ENCODE results near the gene IFT52.

- no peak for TF ChIP-seq CTCF (IDR thresholded peaks at IDR 0.05)
- TF ChIP-seq POLR2A (IDR thresholded peaks at IDR 0.05): no peak
Measured at GRCh38 chr20:43567477-43567876, 23.3 kb upstream of the IFT52 start.

All from body of pancreas (tissue), 4 donors.